ENCODE data around the gene LGALS13.
"Not testable (repeated sequence)": the region's sequence is repeated elsewhere in the genome, so short reads cannot be mapped to it uniquely, and the experiment has no call there.

The LGALS13 gene

GRCh38 chr19:39623946-39624345, 21.6 kb downstream of the LGALS13 start:
- DNase-seq: no peak

GRCh38 chr19:39627631-39628030, 25.3 kb downstream of the LGALS13 start:
- not testable (repeated sequence) for DNase-seq

- no peak for DNase-seq
Measured at GRCh38 chr19:39631178-39631577, 28.9 kb downstream of the LGALS13 start.

GRCh38 chr19:39631626-39632025, 29.3 kb downstream of the LGALS13 start:
- no peak for DNase-seq

DNA sequence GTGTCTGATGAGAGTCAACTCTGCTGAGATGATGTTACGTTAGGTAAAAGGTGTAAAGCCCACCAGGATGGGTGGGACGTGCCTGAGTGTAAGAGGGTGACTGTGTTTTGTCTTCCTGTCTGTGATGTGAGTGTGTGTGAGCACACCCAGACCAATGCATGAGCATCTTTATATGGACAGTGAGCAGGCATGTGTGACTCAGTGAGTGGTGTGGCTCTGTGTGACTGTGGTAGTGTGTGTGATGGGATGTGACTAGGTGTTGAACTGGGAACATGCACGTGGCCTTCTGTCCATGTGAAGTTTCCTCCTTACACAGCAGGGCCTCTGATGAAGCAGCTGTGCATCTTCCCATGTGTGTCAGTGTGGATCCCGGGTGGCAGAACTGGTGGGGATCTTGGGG, 35.6 kb downstream of the LGALS13 start:
- no peak for DNase-seq

GRCh38 chr19:39641773-39642172, 39.4 kb downstream of the LGALS13 start:
- no peak for DNase-seq

DNA sequence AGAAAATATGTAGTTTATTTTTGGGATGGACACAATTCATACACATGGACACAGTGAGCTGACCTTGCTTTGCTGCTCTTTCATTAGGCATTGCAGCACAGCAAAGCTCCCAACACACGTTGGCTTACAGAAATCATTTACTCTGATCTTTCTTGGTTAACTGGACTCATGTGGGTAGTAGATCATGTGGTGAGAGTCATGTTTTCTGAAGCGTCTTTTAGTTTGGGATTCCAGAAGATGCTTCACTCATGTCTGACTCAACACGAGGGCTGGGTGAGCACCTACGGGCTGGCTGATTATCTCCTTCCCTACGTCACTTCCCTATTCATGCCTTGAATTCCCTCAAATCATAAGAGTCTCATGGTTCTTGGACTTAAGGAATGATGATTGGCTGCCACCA, 41.3 kb downstream of the LGALS13 start:
- no peak for DNase-seq

- DNase-seq: no peak
Measured at GRCh38 chr19:39645800-39646411, 43.6 kb downstream of the LGALS13 start.

GRCh38 chr19:39647918-39648317, 45.6 kb downstream of the LGALS13 start:
- no peak for DNase-seq

- no peak for DNase-seq
Measured at GRCh38 chr19:39655613-39656012, 53.3 kb downstream of the LGALS13 start, which contains the start of gene LGALS16. Gene LGALS16, plus strand, starts transcription at chr19:39655913. Its CDS starts 49 bp downstream, at chr19:39655962.

Data from SHP77 (cell line).